ENCODE measurements around the gene COL23A1.

COL23A1 gene

DNA sequence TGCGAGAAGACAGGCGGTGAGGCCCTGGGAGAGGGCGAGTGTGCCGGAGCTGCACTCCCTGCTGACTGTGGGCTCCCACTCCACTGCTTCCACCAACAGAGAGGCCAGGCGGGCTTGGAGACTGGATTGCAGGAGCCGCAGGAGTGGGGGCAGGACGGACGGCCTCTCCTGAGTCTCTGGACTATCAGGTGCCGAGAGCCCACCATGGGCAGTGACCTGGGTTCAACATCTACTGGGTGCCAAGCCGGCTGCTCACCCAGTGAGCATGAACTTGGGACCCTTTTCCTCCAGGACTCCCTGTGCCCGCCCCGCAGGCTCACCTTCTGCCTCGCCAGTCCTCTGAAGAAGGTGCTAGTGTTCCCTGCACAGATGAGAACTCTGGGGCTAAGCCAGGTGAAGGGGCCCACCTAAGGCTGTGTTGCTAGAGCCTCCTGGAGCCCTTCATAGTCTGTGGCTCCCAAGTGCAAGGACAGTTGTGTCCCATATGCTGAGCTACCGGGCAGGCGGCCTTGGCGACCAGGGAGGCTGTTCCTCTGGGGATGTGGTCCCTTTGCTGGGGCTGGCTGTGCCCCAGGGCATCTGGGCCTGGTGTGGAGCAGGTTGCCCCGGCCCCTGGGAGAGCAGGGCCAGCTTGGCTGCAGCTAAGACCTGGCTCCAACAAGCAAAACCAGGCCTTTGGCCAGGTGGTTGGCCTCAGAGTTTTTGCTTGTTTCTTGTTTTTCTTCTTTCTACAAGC lies 279.9 kb downstream of the COL23A1 start:
- POLR2A ChIA-PET, result interaction anchor here (0.5 to 0.6 kb wide), 2 partner anchors 10 to 225 kb away, joined by 3 to 6 read pairs; no protein-coding TSS in a partner anchor
- TF ChIP-seq IKZF3 (tag by site-specific recombination; IDR thresholded peaks at IDR 0.05) (no peak), TRIM28 (IDR thresholded peaks at IDR 0.05; ENCODE audit: borderline replicate concordance, low read length) (no peak), SALL2 (tag by site-specific recombination; IDR thresholded peaks at IDR 0.05; ENCODE audit: borderline replicate concordance) (no peak), GLIS2 (tag by site-specific recombination; IDR thresholded peaks at IDR 0.05) (no peak), ZNF585B (tag by site-specific recombination; IDR thresholded peaks at IDR 0.05) (no peak), GFI1B (tag by site-specific recombination; IDR thresholded peaks at IDR 0.05) (no peak), ZNF785 (tag by site-specific recombination; IDR thresholded peaks at IDR 0.05) (no peak), ZNF138 (tag by site-specific recombination; IDR thresholded peaks at IDR 0.05; ENCODE audit: borderline replicate concordance) (no peak)
- TF ChIP-seq, protein P1, sequence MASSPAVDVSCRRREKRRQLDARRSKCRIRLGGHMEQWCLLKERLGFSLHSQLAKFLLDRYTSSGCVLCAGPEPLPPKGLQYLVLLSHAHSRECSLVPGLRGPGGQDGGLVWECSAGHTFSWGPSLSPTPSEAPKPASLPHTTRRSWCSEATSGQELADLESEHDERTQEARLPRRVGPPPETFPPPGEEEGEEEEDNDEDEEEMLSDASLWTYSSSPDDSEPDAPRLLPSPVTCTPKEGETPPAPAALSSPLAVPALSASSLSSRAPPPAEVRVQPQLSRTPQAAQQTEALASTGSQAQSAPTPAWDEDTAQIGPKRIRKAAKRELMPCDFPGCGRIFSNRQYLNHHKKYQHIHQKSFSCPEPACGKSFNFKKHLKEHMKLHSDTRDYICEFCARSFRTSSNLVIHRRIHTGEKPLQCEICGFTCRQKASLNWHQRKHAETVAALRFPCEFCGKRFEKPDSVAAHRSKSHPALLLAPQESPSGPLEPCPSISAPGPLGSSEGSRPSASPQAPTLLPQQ (tag by site-specific recombination; IDR thresholded peaks at IDR 0.05), result no peak
- TF ChIP-seq, protein P2, sequence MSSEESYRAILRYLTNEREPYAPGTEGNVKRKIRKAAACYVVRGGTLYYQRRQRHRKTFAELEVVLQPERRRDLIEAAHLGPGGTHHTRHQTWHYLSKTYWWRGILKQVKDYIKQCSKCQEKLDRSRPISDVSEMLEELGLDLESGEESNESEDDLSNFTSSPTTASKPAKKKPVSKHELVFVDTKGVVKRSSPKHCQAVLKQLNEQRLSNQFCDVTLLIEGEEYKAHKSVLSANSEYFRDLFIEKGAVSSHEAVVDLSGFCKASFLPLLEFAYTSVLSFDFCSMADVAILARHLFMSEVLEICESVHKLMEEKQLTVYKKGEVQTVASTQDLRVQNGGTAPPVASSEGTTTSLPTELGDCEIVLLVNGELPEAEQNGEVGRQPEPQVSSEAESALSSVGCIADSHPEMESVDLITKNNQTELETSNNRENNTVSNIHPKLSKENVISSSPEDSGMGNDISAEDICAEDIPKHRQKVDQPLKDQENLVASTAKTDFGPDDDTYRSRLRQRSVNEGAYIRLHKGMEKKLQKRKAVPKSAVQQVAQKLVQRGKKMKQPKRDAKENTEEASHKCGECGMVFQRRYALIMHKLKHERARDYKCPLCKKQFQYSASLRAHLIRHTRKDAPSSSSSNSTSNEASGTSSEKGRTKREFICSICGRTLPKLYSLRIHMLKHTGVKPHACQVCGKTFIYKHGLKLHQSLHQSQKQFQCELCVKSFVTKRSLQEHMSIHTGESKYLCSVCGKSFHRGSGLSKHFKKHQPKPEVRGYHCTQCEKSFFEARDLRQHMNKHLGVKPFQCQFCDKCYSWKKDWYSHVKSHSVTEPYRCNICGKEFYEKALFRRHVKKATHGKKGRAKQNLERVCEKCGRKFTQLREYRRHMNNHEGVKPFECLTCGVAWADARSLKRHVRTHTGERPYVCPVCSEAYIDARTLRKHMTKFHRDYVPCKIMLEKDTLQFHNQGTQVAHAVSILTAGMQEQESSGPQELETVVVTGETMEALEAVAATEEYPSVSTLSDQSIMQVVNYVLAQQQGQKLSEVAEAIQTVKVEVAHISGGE (tag by site-specific recombination; conservative IDR thresholded peaks at IDR 0.05; ENCODE audit: low read depth), result no peak
- TF ChIP-seq, protein P3, sequence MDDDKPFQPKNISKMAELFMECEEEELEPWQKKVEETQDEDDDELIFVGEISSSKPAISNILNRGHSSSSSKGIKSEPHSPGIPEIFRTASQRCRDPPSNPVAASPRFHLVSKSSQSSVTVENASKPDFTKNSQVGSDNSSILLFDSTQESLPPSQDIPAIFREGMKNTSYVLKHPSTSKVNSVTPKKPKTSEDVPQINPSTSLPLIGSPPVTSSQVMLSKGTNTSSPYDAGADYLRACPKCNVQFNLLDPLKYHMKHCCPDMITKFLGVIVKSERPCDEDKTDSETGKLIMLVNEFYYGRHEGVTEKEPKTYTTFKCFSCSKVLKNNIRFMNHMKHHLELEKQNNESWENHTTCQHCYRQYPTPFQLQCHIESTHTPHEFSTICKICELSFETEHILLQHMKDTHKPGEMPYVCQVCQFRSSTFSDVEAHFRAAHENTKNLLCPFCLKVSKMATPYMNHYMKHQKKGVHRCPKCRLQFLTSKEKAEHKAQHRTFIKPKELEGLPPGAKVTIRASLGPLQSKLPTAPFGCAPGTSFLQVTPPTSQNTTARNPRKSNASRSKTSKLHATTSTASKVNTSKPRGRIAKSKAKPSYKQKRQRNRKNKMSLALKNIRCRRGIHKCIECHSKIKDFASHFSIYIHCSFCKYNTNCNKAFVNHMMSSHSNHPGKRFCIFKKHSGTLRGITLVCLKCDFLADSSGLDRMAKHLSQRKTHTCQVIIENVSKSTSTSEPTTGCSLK (tag by site-specific recombination; IDR thresholded peaks at IDR 0.05), result no peak
- TF ChIP-seq, protein P4, sequence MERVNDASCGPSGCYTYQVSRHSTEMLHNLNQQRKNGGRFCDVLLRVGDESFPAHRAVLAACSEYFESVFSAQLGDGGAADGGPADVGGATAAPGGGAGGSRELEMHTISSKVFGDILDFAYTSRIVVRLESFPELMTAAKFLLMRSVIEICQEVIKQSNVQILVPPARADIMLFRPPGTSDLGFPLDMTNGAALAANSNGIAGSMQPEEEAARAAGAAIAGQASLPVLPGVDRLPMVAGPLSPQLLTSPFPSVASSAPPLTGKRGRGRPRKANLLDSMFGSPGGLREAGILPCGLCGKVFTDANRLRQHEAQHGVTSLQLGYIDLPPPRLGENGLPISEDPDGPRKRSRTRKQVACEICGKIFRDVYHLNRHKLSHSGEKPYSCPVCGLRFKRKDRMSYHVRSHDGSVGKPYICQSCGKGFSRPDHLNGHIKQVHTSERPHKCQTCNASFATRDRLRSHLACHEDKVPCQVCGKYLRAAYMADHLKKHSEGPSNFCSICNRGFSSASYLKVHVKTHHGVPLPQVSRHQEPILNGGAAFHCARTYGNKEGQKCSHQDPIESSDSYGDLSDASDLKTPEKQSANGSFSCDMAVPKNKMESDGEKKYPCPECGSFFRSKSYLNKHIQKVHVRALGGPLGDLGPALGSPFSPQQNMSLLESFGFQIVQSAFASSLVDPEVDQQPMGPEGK (tag by site-specific recombination; IDR thresholded peaks at IDR 0.05), result no peak
- Histone ChIP-seq H3K4me1 (ENCODE audit: control insufficient read depth, insufficient read depth, low read length) (no peaks in the 10 kb centered on the region), H3K36me3 (ENCODE audit: control insufficient read depth in 2 of 2, insufficient read depth in 1 of 2, low read length in 2 of 2) (no peaks in the 10 kb centered on the region), H3K4me3 (ENCODE audit: low read depth, low read length) (no peak overlapping the region), H3K27ac (ENCODE audit: extremely low read depth, low read depth, low read length) (no peak overlapping the region), H3K9me3 (ENCODE audit: control insufficient read depth, insufficient read depth, low read depth, low read length) (no peaks in the 10 kb centered on the region)
- CTCF ChIA-PET, result interaction anchor here (1.1 kb wide), 1 partner anchor 189 kb away, joined by 3 read pairs; no protein-coding TSS in a partner anchor

DNA sequence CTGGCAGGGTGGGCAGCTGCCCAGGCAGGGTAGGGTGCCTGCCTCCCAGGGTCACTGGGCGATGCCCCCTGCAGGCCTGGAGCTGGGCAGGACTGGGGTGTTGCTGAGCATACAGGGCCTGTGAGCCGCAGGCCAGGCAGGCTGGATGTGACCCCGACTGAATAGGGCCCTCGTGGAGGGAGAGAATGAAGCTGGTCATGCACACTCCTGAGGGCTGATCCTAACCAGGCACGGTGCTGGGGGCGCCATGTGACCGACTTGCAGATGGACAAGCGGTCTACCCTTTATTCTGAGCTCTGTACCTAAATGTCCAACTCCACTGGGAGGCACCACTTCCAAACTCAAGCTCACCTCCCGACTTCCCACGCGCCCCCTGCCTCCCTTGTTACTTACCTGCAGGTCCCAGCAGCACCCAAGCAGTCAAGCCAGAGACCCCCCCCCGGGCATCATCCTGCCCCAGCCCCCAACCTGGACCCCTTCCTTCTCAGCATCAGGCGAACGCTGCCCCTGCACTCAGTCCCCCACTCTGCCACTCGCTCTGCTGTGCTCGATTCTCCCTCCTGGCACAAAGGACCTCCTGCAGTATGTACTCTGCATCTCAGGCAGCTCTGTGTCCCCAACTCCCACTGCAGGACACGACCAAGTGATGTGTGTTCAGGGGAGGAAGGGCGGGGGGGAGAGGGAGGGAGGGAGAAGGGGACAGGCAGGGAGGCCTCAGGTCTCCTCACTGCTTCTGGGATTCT lies 280.8 kb downstream of the COL23A1 start:
- H3K4me3 ChIP-seq (ENCODE audit: low read depth, low read length), result no peak overlapping the region
- H3K9me3 ChIP-seq (ENCODE audit: control insufficient read depth, insufficient read depth, low read depth, low read length), result no peaks in the 10 kb centered on the region
- no peak for TF ChIP-seq ZNF266 (tag by site-specific recombination; IDR thresholded peaks at IDR 0.05; ENCODE audit: low read depth)
- no peak for TF ChIP-seq ZNF341 (tag by site-specific recombination; IDR thresholded peaks at IDR 0.05; ENCODE audit: low read depth)
- no peak for TF ChIP-seq WT1 (tag by site-specific recombination; IDR thresholded peaks at IDR 0.05)
- TF ChIP-seq GLIS2 (tag by site-specific recombination; IDR thresholded peaks at IDR 0.05), result 0 out of 2 replicates have a peak, but pooled peaks have one; percentile 15
- TF ChIP-seq ZNF302 (tag by site-specific recombination; IDR thresholded peaks at IDR 0.05; ENCODE audit: low read depth), result no peak
- no peak for TF ChIP-seq ZNF223 (tag by site-specific recombination; IDR thresholded peaks at IDR 0.05)
- no peak for TF ChIP-seq ZNF837 (tag by site-specific recombination; IDR thresholded peaks at IDR 0.05)
- ChIA-PET CTCF (interaction anchor here (1.1 kb wide), 1 partner anchor 189 kb away, joined by 3 read pairs; no protein-coding TSS in a partner anchor), POLR2A (no interaction called here)
- no peaks in the 10 kb centered on the region for H3K4me1 ChIP-seq (ENCODE audit: control insufficient read depth, insufficient read depth, low read length)
- no peaks in the 10 kb centered on the region for H3K36me3 ChIP-seq (ENCODE audit: control insufficient read depth in 2 of 2, insufficient read depth in 1 of 2, low read length in 2 of 2)
- H3K27ac ChIP-seq (ENCODE audit: extremely low read depth, low read depth, low read length), result no peak overlapping the region

Measured in HEK293 (cell line).